GM18508 (cell line): ENCODE data around the gene KRTAP10-2.
"Not testable (repeated sequence)": the region's sequence is repeated elsewhere in the genome, so short reads cannot be mapped to it uniquely, and the experiment has no call there.

Experiments
- ATAC-seq: cut with Tn5 transposase; IDR thresholded peaks from one replicate; pipeline ENCODE4 v1.9.1; 2021; ENCODE audit warnings: moderate number of reproducible peaks; ENCODE audit not compliant: insufficient read depth, unreplicated experiment

The KRTAP10-2 gene

DNA sequence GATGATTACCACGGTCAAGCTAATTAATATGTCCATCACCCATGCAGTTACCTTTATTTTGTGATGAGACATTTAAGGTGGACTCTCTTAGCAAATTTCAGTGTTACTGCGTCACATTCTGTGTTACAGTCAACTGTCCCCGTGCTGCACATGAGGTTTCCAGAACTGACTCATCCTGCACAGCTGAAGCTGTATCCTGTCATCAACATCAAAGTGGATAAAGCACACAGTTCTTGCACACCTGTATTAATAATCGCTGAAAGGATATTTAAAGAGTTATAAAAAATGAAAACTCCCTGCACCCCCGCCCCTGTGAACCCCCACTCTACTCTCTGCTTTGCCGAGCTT is 32.5 kb upstream of the KRTAP10-2 start:
- no peak for ATAC-seq

DNA sequence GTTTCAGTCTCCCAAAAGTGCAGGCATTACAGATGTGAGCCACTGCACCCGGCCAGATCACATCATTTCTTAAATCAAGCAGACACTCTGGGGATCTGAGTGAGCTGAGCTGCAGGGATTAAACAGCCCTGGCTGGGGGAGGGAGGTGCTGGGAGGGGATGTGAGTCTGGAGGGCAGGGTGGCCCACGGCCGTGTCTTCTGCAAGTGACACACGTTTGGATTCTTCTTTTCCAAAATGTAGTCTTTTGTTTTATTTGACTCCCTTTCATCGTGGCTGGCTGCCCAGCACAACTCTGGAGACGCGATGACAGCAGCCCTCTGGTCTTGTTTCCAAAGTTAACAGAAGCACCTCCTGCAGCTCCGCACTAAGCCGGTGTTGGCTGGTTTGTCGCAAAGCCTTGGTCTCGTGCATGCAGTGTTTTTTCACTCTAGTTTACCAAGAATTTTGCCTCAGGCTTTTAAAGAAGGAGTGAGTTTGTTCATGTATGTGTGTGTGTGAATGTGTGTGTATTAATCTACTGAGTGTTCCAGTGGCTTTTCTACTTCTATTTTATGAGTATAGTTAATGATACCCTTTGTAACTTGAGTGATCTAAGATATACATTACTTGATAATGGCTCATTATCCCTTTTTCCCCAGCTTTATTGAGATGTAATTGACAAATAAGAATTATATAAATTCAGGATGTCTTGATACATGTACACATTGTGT is 31.9 kb upstream of the KRTAP10-2 start:
- ATAC-seq: no peak

DNA sequence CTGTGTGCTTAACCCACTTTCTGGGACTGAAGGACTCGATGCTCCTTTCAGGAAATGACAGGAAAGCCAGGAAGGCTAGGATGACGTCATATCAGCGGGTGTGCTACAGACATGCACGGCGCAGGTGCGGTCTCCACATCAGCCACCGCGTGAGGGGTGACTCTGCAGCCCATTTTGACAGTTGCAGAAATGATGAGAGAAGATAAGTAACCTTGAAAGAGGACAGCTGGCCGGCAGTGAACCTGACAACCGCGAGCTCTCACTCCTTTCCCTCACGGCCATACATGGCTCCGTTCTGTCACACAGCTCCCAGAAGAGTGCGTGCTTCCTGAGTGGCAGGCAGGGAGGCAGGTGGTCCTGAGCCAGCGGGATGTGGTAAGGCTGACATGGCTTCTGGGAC is 30.8 kb upstream of the KRTAP10-2 start:
- no peak for ATAC-seq

DNA sequence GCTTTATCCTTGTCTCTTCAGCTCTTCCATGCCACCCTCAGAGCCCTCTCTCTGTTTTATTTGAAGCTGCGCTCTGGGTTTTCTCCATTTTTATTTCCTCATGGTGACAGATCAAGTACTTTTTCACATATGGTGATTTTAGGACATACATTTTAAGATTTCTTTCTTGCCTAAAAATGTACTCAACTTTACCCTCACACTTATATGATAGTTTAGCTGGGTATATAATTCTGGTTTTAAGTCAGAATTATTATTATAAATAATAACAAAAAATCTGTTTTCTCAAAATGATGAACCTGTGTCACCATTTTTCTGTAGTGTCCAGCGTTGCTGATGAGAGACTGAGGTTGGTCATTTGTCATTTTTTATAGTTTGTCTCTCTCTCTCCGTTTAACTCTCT is 29.9 kb upstream of the KRTAP10-2 start:
- ATAC-seq: no peak

GRCh38 chr21:44580231-44580821 is 29.0 kb upstream of the KRTAP10-2 start, which contains the start of gene KRTAP10-5:
KRTAP10-5 (minus strand) TSS chr21:44580604; CDS start chr21:44580578, 26 bp downstream.
- not testable (repeated sequence) for ATAC-seq

- ATAC-seq: no peak
These were observed 28.5 kb upstream of the KRTAP10-2 start for GRCh38 chr21:44579833-44580144.

- no peak for ATAC-seq
These were observed 27.9 kb upstream of the KRTAP10-2 start for GRCh38 chr21:44579056-44579832.

DNA sequence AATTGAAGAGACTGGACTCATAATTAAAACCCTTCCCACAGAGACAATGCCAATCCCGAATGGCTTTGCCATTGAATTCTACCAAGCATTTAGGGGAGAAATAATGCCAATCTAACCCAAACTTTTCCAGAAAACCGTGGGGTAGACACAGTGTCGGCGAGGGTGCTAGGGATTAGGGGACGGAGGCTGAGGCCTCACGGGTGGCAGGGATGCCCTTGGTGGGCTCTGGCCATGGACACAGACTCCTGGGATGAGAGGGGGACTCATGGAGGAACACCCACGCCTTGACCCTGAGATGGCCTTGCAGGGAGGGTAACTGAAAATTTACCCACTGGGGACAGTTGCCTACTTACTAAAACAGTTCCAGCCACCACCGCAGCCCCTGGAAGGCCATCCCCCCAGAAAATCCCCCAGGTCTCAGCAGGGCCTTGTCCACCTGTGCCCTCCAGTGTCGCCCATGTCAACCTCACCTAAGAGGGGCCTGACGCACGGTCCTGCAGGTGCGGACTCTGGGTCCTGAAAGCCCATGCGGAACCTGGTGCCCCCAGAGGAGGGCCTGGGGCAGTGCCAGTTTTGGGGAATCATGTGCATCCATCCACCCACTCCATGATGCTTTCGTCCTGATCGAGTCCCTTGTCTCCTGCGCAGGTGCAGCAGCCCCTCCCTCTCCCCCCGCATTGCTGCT is 27.2 kb upstream of the KRTAP10-2 start:
- ATAC-seq: no peak

- no peak for ATAC-seq
These were observed 24.7 kb upstream of the KRTAP10-2 start for GRCh38 chr21:44576025-44576420.

GRCh38 chr21:44575307-44576024 is 24.2 kb upstream of the KRTAP10-2 start:
- no peak for ATAC-seq

- no peak for ATAC-seq
These were observed 23.4 kb upstream of the KRTAP10-2 start for GRCh38 chr21:44574457-44575306.

- ATAC-seq: not testable (repeated sequence)
These were observed 22.5 kb upstream of the KRTAP10-2 start, which contains the start of gene KRTAP10-4 for GRCh38 chr21:44573630-44574456. KRTAP10-4 (plus strand) TSS chr21:44573729; CDS start chr21:44573759, 30 bp downstream.

DNA sequence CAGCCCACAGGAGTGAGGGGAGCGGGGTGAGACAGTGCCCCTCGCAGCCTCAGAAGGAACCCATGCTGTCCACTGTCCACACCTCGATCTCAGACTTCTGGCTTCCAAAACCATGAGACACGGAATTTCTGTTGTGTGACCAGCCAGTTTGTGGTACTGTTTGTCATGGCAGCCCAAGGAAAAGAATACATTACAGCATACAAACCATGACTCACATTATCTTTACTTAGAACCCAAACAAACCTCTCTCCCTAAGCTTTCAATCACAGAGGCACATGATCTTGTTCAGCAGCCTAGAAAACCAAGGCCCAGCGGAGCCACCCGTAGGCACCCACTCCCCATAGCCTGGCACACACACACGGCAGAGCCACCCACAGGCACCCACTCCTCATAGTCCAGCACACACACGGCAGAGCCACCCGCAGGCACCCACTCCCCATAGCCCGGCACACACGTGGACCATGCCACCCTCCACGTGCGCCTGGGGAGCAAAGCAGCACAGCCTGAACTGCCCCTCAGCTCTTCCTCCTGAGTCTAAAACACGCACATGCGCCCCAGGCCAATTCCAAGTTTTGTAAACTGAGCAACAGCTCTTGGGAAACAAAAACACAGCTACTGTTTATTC is 21.8 kb upstream of the KRTAP10-2 start:
- no peak for ATAC-seq

GRCh38 chr21:44571844-44572782 is 20.8 kb upstream of the KRTAP10-2 start:
- ATAC-seq: no peak

- no peak for ATAC-seq
These were observed 20.0 kb upstream of the KRTAP10-2 start for GRCh38 chr21:44571296-44571695.

- no peak for ATAC-seq
These were observed 18.7 kb upstream of the KRTAP10-2 start for GRCh38 chr21:44569861-44570517.
